HepG2 (cell line): Measurements from ENCODE around the gene ZNF665. TPM values are rescaled to one million over a fixed set of nuclear protein-coding genes. Genes with fewer than 3 reads are reported as not detected.
A peak's percentile ranks its signal among the peaks of the same experiment; 100 is the strongest.

Source experiments
- ATAC-seq: fragments of 200-7000 bp; cut with Tn5 transposase; 3 replicates; pipeline ENCODE4 v1.9.1; 2020; ENCODE audit warnings: mild to moderate bottlenecking, moderate library complexity
- BruUV-seq: library from RNA; stranded (reverse); fragments of 400-500 nt; replicated peaks from 2 replicates; lab custom pipeline; 2021; lab: Mats Ljungman, UMichigan
- CTCF ChIA-PET: fragments of 300-600 bp; formaldehyde crosslinking; extraction: SDS; loops from one replicate; lab custom pipeline; 2021; ENCODE audit warnings: low total read pairs, inconsistent platforms, low intra/inter-chr PET ratio; lab: Yijun Ruan, JAX
- POLR2A ChIA-PET: fragments of 350-600 bp; sonication (Branson Sonifier 250); formaldehyde crosslinking; loops from one replicate; lab custom pipeline; 2020; ENCODE audit warnings: antibody characterized with exemption, inconsistent platforms; lab: Yijun Ruan, JAX
- DNase-seq: peaks from one replicate; pipeline ENCODE4 v3.0.0-alpha.2; 2015; ENCODE audit warnings: low spot score
- FAIRE-seq: peaks from 3 replicates; lab custom pipeline; 2011; peaks lifted over from hg19 to GRCh38; lab: Jason Lieb, UNC
- H2AFZ ChIP-seq: one replicate; pipeline ENCODE4 v1.6.1; 2011; ENCODE audit warnings: low read length, inconsistent platforms
- H3K27ac ChIP-seq: fragments of 300-600 bp; 3 replicates; pipeline ENCODE4 v1.8.0; 2011; ENCODE audit warnings: mixed run types, mild to moderate bottlenecking, mixed read lengths, low read length, inconsistent platforms; ENCODE audit not compliant: insufficient read depth; ENCODE audit errors: extremely low read length
- H3K27me3 ChIP-seq, 2 experiments: fragments of 200-600 bp in 1 of 2; 2 replicates in 1 of 2; 3 replicates in 1 of 2; pipeline versions ENCODE4 v1.6.0 to v1.8.0; 2011; ENCODE audit warnings: low read length in 2 of 2, mild to moderate bottlenecking in 2 of 2, moderate library complexity in 2 of 2, inconsistent platforms in 1 of 2; ENCODE audit not compliant: insufficient read depth in 2 of 2, control insufficient read depth in 1 of 2
- H3K36me3 ChIP-seq, 2 experiments: fragments of 200-600 bp in 1 of 2; replicated peaks in 1 of 2; 2 replicates in 1 of 2; 3 replicates in 1 of 2; pipeline versions ENCODE4 v1.5.1 to v1.8.0; 2011; ENCODE audit warnings: low read length in 2 of 2, inconsistent platforms in 1 of 2; ENCODE audit not compliant: insufficient read depth in 2 of 2, control insufficient read depth in 1 of 2
- H3K4me1 ChIP-seq: 2 replicates; pipeline ENCODE4 v1.5.1; 2012; ENCODE audit warnings: low read length, inconsistent platforms; ENCODE audit not compliant: insufficient read depth
- H3K4me2 ChIP-seq: 2 replicates; pipeline ENCODE4 v1.6.0; 2011; ENCODE audit warnings: low read depth, low read length, inconsistent platforms
- H3K4me3 ChIP-seq, 3 experiments: fragments of 200-600 bp in 1 of 3; sonication (generic), shearing (Covaris generic) in 1 of 3; replicated peaks in 1 of 3; 2 replicates each; pipeline ENCODE4 v1.5.1; 2011 to 2016; ENCODE audit warnings: low read length in 3 of 3, inconsistent platforms in 2 of 3, low read depth in 2 of 3, mild to moderate bottlenecking in 2 of 3, control low read depth in 1 of 3, mixed read lengths in 1 of 3; ENCODE audit not compliant: insufficient read depth in 1 of 3
- H3K79me2 ChIP-seq: one replicate; pipeline ENCODE4 v1.6.1; 2011; ENCODE audit warnings: low read length, inconsistent platforms; ENCODE audit not compliant: insufficient read depth
- H3K9ac ChIP-seq: 2 replicates; pipeline ENCODE4 v1.6.0; 2011; ENCODE audit warnings: mild to moderate bottlenecking, low read depth, low read length, inconsistent platforms; ENCODE audit not compliant: insufficient read depth
- H3K9me3 ChIP-seq: 2 replicates; pipeline ENCODE4 v1.5.1; 2012; ENCODE audit warnings: mild to moderate bottlenecking, low read length
- H4K20me1 ChIP-seq: 2 replicates; pipeline ENCODE4 v1.6.0; 2011; ENCODE audit warnings: inconsistent platforms, mild to moderate bottlenecking, low read length, moderate library complexity; ENCODE audit not compliant: insufficient read depth
- AHDC1 ChIP-seq: sonication (generic); formaldehyde crosslinking; IDR thresholded peaks from 2 replicates; pipeline ENCODE4 v1.5.1; 2020; ENCODE audit warnings: mild to moderate bottlenecking, missing genetic modification reagents, borderline replicate concordance
- CHD2 ChIP-seq: IDR thresholded peaks from 2 replicates; pipeline ENCODE4 v1.6.1; 2011; ENCODE audit warnings: low read depth, low read length, improper control_type of control experiment
- CTCF ChIP-seq: sonication (generic); formaldehyde crosslinking; IDR thresholded peaks from 2 replicates; pipeline ENCODE4 v1.5.0; 2020; ENCODE audit warnings: mild to moderate bottlenecking, missing genetic modification reagents, moderate library complexity
- PTBP1 ChIP-seq: fragments of 200-400 bp; formaldehyde crosslinking; IDR thresholded peaks from 2 replicates; pipeline ENCODE4 v1.6.1; 2018; ENCODE audit warnings: low read length, low read depth; ENCODE audit not compliant: poor library complexity, severe bottlenecking
- THAP7 ChIP-seq: sonication (generic); formaldehyde crosslinking; IDR thresholded peaks from 2 replicates; pipeline ENCODE4 v1.8.1; 2023; ENCODE audit warnings: mild to moderate bottlenecking, missing genetic modification reagents
- ZNF124 ChIP-seq: sonication (generic); formaldehyde crosslinking; IDR thresholded peaks from 2 replicates; pipeline ENCODE4 v1.4.0; 2020; ENCODE audit warnings: missing genetic modification reagents
- ZNF430 ChIP-seq: sonication (generic); formaldehyde crosslinking; IDR thresholded peaks from 2 replicates; pipeline ENCODE4 v1.9.0; 2021; ENCODE audit warnings: mild to moderate bottlenecking, missing genetic modification reagents
- WGBS: methylation state at CpG from one replicate; pipeline ENCODE4 v1.1.6; 2017; ENCODE audit warnings: low lambda C conversion rate; 5-methylcytosine and 5-hydroxymethylcytosine counted together
- in situ Hi-C: cut with HindIII; loops from 2 replicates; pipeline ENCODE4 v1.10.0; 2017; ENCODE audit warnings: low pct_unique_long_range_greater_than_20kb; ENCODE audit not compliant: extremely low pct_ligation_motif_present
- intact Hi-C: fragments of 100-400 bp; cut with micrococcal nuclease; formaldehyde crosslinking; loops from one replicate; pipeline ENCODE4 v1.10.0; 2022; ENCODE audit not compliant: unreplicated experiment
- polyA plus RNA-seq, 8 experiments: library from polyadenylated mRNA; depleted of rRNA in 3 of 8; stranded (reverse) in 7 of 8; unstranded in 1 of 8; fragments of >200 nt; fragmentation: Illumina TruSeq in 4 of 8; extraction: Trizol in 4 of 8; gene quantifications; 2 replicates each; pipeline versions ENCODE4 v1.2.1 to v1.2.3, GENCODE V29; 2011 to 2016; ENCODE audit warnings: low read depth in 4 of 8, missing spikeins in 1 of 8, mixed read lengths in 1 of 8; ENCODE audit not compliant: insufficient read depth in 1 of 8
- total RNA-seq, 5 experiments: library from RNA; depleted of rRNA; stranded (reverse); fragments of >200 nt; fragmentation: Illumina TruSeq; extraction: Trizol; gene quantifications; 2 replicates each; pipeline ENCODE4 v1.2.3, GENCODE V29; 2016; ENCODE audit warnings: low read depth in 1 of 5
- TF ChIP-seq, protein P1 (sequence below), 2 experiments: IDR thresholded peaks; 2 replicates each; pipeline ENCODE4 v1.6.1; 2011 to 2012; ENCODE audit warnings: low read length in 2 of 2, borderline replicate concordance in 1 of 2, low read depth in 1 of 2, mild to moderate bottlenecking in 1 of 2, moderate library complexity in 1 of 2

Gene ZNF665
- total and polyA plus RNA-seq, 2 of the 13 experiments (the other 11 are each of a cell fraction or from before 2014, with no cell fraction given), result 0.45 to 0.49 TPM

DNA sequence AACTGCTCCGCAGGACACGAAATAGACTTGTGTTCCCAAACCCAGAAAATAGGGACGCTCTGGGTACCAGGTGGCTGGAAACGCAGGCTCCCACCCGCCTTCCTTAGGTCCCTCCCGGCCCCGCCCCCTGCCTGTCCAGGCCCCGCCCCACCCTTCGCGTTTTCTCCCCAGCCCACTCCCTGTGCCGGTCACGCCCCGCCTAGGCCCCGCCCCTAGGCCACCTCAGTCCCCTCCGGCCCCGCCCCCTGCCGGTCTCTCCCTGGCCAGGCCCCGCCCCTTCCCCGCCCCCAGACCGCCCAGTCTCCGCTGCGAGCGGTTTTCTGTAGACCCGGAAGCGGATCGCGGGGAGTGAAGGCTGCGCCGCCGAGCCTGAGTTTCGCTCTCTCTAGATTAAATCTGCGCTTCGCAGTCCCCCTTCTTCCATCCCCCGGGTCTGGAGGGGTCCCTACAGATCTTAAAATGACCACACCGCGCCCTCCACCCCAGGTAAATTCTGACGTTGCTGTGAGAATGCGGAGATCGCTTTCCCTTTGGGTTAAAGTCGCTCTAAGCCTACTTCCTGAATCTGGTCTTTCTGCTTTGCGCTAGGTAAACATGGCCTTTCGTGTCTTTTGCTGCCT is 3.7 kb upstream of the ZNF665 start (continued):
- TF ChIP-seq AHDC1 (CRISPR knock-in tag), result no peak

DNA sequence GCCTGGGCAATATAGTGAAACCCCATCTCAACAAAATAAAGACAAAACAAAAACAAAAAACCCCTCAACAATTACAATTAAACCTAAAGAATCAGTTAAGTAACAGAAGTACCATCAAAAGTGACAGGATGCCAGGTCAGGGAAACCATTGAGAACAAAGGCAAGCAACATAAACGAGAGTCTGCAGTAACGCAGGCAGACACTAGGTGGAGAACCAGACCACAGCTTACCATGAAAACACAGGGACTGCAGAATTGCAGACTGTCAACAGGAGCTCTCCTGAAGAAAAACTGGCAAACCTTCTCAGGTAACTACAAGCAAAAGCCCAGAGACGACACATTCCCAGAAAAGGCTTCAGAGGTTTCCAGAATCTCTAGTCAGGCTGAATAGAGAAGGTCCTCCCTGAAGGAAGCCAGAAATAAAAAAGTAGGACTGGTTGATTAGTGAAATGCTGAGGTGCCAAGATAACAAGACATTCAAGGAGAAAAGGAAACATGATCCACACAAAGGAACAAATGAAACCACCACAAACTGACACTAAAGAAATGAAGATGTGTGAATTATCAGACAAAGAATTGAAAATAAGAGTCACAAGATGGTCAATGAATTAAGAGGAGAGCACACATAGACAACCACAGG is 2.2 kb upstream of the ZNF665 start:
- Histone ChIP-seq H3K4me1 (no peaks in the 10 kb centered on the region), H3K4me2 (no peak overlapping the region), H4K20me1 (no peaks in the 10 kb centered on the region), H3K27ac (no peak overlapping the region), H3K79me2 (no peaks in the 10 kb centered on the region), H3K9me3 (peaks cover 47% of the 10 kb centered on the region), H3K9ac (no peak overlapping the region), H2AFZ (no peak overlapping the region), H3K27me3 (no peaks in the 10 kb centered on the region; a peak in 1 of 5 replicates), H3K4me3 (no peak overlapping the region), H3K36me3 (no peaks in the 10 kb centered on the region)
- ChIA-PET CTCF (interaction anchor here (0.9 kb wide), 1 partner anchor 200 kb away, joined by 3 read pairs; the partner anchor contains the start of gene ZNF765), POLR2A (no interaction called here)
- ATAC-seq, result peak; percentile 65
- 0% methylated on average over 3 of the region's 3 CpGs for WGBS
- DNase-seq, result peak; percentile 67
- FAIRE-seq, result peak; percentile 73
- BruUV-seq, result no TSS peak
- in situ Hi-C loops, result loop anchor here (25.0 kb wide), 1 partner anchor 542 kb away; no protein-coding TSS in a partner anchor
- intact Hi-C loops, result no loop called here
- TF ChIP-seq CHD2, result no peak
- TF ChIP-seq CTCF (CRISPR knock-in tag), result peak; percentile 88
- no peak for TF ChIP-seq THAP7 (CRISPR knock-in tag)
- TF ChIP-seq PTBP1, result no peak
- TF ChIP-seq, protein P1, sequence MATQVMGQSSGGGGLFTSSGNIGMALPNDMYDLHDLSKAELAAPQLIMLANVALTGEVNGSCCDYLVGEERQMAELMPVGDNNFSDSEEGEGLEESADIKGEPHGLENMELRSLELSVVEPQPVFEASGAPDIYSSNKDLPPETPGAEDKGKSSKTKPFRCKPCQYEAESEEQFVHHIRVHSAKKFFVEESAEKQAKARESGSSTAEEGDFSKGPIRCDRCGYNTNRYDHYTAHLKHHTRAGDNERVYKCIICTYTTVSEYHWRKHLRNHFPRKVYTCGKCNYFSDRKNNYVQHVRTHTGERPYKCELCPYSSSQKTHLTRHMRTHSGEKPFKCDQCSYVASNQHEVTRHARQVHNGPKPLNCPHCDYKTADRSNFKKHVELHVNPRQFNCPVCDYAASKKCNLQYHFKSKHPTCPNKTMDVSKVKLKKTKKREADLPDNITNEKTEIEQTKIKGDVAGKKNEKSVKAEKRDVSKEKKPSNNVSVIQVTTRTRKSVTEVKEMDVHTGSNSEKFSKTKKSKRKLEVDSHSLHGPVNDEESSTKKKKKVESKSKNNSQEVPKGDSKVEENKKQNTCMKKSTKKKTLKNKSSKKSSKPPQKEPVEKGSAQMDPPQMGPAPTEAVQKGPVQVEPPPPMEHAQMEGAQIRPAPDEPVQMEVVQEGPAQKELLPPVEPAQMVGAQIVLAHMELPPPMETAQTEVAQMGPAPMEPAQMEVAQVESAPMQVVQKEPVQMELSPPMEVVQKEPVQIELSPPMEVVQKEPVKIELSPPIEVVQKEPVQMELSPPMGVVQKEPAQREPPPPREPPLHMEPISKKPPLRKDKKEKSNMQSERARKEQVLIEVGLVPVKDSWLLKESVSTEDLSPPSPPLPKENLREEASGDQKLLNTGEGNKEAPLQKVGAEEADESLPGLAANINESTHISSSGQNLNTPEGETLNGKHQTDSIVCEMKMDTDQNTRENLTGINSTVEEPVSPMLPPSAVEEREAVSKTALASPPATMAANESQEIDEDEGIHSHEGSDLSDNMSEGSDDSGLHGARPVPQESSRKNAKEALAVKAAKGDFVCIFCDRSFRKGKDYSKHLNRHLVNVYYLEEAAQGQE (IDR thresholded peaks at IDR 0.05; ENCODE audit: borderline replicate concordance in 1 of 2, low read depth in 1 of 2, low read length in 2 of 2), result no peak
- no peak for TF ChIP-seq ZNF430 (CRISPR knock-in tag)
- TF ChIP-seq ZNF124, result no peak
